Inferior parietal cortex (tissue), 1 donor: ENCODE measurements around the gene SH2D3A.
"Not testable (repeated sequence)": the region's sequence is repeated elsewhere in the genome, so short reads cannot be mapped to it uniquely, and the experiment has no call there.

Experiments used
- DNase-seq: peaks from one replicate; pipeline ENCODE4 v3.0.0-alpha.2; 2016; ENCODE audit errors: extremely low spot score

SH2D3A gene

DNA sequence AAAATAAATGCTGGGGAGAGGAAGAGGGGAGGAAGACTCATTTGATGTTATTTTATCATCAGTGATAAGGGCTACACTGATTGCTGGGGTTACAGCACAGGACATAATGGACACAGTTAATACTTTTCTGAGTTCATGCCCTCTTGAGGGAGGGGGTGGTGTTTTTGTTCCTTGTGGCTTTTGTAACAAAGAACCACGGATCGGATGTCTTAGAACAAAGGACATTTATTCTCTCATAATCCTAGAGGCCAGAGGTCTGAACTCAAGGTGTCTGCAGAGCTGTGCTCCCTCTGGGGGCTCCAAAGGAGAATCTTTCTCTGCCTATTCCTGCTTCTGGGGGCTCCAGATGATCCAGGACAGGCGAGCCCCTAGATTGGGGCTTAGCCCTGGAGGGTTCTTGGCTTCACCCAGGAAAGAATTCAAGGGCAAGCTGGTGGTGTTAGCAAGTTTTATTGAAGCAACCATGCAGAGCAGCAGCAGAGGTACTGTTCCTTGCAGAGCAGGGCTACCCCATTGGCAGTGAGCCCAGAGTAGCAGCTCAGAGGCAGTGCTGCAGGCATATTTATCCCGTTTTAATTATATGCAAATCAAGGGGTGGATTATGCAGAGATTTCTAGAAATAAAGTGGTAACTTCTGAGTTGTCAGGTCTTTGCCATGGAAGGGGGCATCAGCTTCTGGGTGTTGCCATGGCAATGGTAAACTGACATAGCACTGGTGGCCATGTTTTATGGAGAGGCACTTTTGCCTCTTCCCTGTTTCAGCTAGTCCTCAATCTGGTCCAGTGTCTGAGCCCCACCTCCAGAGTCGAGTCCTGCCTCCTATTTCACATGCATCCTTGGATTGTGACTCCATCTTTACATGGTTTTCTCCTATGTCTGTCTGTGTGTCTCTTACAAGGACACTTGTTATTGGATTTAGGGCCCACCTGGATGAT lies 23.2 kb upstream of the SH2D3A start:
- DNase-seq = no peak

DNA sequence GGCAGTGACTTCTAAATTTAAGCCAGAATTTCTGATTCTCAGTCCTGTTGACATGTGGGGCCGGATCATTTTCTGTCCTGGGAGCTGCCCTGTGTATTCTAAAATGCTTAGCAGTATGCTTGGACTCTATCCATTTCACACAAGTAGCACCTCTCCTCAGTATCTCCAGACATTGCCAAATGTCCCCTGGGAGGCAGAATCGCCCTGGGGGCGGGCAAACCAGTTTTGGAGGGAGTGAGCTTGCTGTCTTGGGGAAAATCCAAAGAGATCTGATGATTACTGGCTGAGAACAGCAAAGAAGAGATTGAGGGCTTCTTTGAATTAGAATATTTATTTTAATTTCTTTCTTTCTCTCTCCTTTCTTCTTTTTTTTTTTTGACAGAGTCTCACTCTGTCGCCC lies 21.7 kb upstream of the SH2D3A start:
- no peak for DNase-seq

DNA sequence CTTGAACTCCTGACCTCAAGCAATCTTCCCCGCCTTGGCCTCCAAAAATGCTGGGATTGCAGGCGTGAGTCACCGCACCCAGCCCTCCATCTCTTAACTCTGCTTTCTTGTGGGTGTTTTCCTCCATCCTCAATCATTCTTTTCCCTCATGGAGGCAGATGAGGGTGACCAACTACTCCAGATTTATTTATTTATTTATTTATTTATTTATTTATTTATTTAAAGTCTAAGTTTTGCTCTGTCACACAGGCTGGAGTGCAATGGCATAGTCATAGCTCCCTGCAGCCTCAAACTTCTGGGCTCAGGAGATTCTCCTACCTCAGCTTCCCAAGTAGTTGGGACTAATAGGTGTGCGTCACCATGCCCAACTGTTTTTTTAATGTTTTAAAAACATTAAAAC lies 20.2 kb upstream of the SH2D3A start:
- no peak for DNase-seq

DNA sequence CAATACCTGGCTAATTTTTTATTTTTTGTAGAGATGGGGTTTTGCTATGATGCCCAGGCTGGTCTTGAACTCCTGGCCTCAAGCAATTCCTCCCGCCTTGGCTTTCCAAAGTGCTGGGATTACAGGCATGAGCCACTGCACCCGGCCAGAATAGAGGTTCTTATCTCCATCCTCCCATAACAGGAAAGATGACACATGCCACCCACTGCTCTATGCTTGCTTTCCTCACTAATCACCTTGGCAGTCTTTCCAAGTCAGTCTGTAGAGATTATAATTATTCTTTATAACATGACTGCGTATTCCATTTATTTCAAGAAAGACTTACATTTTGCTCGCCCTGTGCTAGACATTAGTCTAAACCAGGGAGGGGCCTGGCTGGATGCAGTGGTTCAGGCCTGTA lies 12.0 kb upstream of the SH2D3A start:
- DNase-seq = no peak

DNA sequence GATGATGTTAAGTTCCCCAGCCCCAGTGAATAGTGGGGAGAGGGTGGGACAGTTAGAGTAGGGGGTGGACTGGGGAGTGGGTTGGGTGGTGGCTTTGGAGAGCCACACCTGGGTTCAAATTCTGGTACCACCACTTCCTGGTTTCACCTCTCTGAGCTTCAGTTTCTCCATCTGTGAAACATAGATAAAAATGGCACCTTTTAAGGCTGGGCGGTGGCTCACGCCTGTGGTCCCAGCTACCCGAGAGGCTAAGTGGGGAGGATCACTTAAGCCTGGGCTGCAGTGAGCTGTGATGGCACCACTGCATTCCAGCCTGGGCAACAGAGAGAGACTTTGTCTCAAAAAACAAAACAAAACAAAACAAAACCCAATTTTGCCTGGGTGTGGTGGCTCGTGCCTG lies 11.2 kb upstream of the SH2D3A start:
- no peak for DNase-seq

DNA sequence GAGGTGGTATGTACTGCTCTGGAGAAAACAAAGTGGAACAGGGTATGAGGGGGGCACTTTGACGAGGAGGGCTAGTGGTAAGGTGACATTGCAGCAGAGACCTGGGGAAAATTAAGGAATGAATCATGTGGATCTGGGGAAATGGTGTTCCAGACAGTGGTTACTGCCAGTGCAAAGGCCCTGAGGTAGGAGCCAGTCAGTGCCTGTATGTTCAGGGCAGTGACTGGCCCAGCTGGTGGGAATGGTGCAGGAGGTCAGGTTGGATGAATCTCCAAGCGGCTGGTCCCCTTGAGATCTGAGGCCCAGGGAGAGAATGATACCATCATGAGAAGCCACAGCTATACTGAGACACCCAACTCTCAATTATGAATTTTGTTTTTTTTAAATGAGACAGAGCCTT lies 10.2 kb upstream of the SH2D3A start:
- DNase-seq = no peak

DNA sequence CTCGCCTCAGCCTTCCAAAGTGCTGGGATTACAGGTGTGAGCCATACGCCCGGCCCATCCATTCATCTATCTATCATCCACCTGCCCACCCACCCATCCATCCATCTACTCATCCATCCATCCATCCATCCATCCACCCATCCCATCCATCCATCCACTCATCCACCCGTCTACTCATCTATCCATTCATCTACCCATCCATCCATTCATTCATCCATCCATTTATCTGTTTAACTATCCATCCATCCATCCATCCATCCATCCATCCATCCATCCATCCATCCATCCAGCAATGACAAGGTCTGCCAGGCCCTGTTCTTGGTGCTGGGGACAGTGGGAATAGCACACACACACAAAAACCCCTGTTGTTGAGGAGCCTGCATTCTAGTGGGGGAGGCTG lies 9.8 kb upstream of the SH2D3A start:
- DNase-seq = no peak

DNA sequence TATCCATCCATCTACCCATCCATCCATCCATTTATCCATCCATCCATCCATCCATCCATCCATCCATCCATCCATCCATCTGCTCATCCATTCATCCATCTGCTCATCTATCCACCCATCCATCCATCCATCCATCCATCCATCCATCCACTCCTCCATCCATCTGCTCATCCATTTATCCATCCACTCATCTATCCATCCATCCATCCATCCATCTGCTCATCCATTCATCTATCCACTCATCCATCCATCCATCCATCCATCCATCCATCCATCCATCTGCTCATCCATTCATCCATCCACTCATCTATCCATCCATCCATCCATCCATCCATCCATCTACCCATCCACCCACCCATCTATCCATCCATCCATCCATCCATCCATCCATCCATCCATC lies 8.8 kb upstream of the SH2D3A start:
- not testable (repeated sequence) for DNase-seq

DNA sequence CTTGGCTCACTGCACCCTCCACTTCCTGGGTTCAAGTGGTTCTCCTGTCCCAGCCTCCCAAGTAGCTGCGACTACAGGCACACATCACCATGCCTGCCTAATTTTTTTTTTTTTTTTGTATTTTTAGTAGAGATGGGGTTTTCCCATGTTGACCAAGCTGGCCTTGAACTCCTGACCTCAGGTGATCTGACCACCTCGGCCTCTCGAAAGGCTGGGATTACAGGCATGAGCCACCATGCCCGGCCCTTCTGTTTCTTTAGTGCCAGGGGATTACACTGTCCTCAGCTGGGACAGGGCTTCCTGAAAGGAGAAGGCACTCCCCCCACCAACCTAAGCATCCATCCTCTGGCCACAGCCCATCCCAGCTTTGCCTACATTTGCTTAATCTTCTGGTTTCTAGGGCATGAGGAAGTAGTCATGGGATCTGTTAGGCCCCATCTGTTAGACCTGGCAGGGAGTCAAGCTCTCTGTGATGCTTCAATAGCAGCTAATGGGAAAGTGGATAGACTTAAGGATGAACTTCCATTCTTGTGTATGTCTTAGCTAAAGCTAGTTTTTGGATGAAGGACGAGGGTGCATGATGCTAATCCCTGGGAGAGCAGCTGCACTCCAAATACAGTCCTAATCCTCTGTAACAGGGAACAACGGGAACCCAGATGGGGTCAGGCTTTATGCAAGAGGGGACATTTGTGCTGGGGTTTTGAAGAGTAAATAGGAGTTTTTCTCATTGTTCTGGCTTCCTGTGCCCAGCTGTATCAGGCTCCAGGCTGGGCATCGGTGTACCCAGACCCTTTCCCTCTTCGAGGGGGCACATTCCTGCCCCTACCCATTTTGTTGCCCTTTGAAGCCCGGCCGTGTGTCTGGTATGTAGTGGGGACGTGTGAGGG lies 7.8 kb upstream of the SH2D3A start:
- no peak for DNase-seq

DNA sequence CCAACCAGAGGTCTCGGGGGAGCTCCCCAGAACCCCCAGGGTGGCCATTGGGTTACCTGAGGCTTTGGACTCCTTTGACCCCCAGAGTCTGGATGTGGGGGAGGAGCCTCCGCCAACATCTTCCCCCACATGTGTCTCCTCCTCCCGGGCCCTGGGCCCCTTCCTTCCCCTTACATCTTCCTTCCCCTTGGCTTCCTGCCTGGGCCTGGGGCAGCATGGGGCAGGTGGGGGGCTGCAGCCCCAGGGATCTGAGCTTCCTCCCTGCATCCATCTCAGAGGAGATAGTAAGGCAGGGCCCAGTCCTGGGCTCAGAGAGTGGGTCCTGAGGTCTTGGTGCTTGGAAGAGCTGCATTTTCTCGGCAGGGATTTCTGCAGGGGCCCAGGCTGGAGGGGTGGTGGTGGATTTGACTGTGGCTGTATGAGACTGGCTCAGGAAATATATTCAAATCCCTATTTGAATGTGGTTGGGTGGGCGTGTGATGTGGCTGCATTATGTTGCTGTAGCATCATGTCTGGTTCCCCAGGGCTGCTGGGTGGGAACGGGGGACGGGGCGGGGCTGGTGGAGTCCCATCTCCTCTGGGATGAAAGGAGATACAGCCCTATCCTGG lies 6.2 kb upstream of the SH2D3A start:
- no peak for DNase-seq

DNA sequence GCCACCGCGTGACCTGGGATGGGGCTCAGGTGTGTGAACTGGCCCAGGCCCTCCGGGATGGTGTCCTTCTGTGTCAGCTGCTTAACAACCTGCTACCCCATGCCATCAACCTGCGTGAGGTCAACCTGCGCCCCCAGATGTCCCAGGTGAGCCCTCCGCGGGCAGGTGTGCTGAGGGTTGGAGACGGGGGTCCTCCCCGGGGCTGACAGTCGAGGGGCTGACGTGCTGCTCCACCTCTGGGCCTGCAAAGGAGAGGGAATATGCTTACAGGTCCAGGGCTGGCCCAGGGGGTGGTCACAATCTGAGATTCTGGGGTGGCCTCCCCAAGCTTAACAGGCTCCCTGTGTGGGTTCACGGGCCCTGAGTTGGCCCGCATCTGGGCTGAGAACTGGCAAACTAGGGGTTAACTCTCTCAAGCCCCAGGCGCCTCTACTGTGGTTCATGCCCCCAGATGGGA lies 5.7 kb upstream of the SH2D3A start:
- DNase-seq = no peak

DNA sequence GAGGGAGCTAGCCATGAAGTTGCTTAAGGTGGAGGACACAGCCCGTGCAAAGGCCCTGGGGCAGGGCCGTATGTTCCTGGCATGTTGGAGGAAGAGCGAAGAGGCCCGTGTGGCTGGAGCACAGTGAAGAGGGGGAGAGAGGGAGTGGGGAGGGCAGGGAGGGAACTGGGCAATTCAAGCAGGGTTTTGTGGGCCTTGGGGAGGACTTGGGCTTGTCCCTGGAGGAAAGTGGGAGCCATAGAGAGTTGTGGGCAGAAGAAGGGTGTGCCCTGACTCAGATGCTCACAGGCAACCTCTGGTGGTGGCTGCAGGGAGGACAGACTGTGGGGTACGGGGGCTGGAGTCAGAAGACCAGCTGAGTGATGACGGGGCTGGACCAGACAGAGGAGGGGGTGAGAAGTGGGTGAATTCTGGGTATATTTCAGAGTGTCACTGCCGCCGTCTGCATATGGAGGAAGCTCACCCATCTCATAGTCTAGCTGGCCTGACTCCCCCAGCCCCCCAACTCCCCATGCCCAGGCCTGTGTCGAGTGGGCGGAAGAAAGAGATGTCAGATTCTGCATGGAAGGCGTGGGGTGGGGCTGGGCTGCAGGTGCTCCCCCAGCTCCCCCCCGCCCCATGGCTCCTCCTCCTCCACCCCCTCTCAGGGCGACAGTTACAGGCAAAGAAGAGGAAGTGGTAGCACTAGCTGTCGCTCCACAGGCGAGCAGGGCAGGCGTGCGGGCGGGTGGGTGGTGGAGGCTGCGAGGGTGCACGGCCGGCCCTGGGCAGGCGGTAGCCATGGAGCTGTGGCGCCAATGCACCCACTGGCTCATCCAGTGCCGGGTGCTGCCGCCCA lies 5.0 kb upstream of the SH2D3A start, which contains the start of gene VAV1:
VAV1 (plus strand) TSS at position 681 of the 838 bp plus-strand sequence; CDS start at position 781, 100 bp downstream.
- DNase-seq = no peak

DNA sequence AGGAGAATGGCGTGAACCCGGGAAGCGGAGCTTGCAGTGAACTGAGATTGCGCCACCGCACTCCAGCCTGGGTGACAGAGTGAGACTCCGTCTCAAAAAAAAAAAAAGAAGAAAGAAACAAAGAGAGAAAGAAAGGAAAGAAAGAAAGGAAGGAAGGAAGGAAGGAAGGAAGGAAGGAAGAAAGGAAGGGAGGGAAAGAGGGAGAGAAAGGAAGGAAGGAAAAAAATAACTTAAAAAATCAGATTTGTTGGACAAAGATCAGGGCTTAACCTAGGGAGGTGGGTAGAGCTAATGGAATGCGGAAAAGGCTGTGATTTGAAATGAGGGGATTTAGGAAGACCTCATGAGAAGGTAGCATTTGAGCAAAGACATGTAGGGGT lies 4.4 kb upstream of the SH2D3A start:
- DNase-seq = not testable (repeated sequence)

DNA sequence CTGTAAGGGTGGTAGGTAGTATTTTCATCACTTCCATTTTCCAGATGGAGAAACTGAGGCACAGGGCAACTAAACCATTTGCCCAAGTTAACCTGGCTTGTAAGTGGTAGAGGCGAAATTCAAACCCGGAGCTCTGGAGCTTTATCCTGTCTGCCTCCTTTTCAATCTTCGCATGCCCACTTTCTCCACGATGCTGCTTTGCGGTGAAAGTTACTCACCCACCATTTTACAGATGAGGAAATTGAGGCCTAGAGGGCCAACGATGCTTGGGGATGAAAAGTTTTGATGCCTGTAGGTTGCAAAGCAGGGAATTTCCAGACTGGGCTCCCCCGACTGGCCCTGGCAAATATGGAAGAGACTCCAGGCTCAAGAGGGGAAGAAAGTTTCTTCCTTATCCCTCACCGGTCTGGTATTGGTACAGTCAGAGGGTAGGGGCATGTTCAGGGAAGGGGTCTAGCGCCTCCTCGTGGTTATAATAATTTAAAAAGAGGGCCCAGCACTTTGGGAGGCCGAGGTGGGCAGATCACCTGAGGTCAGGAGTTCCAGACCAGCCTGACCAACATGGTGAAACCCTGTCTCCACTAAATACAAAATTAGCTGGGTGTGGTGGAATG lies 1.9 kb upstream of the SH2D3A start:
- no peak for DNase-seq

DNA sequence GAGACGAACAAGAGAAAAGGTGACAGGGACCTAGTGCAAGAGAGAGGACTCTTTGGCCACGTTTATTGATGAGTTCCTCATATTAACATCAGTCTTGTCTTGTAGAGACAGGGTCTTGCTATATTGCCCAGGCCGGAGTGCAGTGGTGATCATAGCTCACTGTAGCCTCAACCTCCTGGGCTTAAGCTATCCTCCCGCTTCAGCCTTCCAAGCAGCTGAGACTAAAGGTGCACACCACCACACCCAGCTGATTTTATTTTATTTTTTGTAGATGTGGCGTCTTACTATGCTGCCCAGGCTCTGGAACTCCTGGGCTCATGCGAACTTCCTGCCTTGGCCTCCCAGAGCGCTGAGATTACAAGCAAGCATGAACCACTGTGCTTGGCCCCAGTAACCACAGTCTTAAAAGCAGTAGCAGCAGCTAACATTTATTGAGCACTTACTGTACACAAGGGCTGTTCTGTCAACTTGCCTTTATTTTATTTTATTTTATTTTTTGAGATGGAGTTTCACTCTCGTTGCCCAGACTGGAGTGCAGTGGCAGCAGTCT lies 1.1 kb upstream of the SH2D3A start:
- DNase-seq = no peak

DNA sequence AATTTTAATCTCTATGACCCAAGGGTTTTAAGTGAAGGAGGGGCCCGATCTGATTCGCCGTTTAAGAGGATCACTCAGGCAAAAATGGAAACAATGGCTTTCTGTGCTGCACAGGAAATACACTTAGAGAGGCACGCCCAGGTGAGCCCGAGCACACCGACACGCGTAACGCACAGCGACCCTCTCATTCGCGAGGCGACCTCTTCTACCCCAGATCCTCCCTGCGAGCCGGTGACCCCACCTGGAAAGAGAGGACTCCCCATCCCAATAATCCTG lies 216 bp downstream of the SH2D3A start:
- no peak for DNase-seq

DNA sequence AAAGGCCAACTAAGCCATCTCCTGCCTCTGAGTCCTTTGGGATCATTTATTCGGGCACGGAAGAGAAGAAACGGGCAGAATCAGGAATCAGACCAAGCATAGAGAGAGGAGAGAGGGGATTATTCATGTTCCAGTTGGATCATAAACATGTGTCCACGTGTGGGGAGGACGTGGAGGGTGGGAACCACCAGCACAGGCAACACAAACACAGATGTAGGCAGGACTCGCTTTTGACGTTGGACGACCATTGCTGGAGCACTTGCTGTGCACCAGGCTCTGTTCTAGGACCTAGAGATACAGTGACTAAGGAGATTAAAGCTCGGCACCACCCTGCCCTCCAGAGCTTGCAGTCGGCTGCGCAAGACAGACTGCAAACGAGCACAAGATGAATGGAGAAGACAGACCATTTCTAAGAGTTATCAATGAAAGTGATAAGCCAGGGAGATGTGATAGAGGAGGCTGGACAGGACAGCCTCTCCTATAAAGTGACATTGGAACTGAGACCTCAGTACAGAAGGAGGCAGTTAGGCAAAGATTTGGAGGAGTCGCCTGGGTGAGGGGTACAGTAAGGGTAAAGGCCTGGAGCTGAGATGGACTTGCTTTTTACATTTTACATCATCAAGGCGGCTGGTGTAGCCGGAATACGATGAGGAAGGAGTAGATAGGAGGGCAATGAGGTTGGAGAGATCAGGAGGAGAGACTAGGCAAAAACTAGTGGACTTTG lies 716 bp downstream of the SH2D3A start:
- no peak for DNase-seq

DNA sequence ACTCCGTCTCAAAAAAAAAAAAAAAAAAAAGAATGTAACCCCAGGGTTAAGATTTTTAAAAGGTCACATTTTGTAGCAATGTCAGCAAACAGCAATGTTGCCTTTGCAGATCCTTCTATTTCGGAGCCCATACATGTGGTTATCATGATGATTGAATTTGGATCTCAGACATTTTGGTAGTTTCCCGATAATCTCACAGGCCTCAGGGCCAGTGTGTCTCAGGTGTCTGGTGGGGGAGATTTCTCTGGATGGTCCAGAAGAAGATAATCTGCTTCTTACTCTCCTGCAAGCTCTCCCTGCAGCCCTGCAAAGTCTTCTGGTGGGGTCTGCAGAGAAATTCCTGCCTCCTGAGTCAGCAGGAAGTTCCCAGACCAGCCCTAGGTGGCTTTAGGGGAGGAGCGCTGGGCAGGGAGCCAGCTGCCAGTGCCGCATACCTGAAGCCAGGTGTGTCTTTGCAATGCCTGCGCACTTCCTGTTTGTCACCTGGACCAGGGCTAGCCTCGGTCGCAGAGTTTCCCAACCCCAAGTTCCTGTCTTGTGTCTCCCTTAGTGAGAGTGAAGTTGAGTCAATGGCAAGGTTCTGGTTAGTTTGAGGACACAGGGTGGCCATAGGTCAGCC lies 1.4 kb downstream of the SH2D3A start:
- no peak for DNase-seq

DNA sequence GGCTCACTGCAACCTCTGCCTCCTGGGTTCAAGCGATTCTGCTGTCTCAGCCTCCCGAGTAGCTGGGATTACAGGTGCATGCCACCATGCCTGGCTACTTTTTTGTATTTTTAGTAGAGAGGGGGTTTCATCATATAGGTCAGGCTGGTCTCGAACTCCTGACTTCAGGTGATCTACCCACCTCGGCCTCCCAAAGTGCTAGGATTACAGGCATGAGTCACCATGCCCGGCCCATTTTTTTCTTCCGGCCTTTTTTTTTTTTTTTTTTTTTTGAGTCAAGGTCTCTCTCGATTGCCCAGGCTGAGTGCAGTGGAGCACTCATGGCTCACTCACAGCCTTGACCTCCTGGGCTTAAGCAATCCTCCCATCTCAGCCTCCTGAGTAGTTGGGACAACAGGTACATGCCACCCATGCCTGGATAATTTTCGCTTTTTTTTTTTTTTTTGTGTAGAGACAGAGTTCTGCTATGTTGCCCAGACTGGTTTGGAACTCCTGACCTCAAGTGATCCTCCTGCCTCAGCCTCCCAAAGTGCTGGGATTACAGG lies 4.9 kb downstream of the SH2D3A start:
- not testable (repeated sequence) for DNase-seq
